Measurements from ENCODE around the gene GAS1. TPM values are rescaled to one million over a fixed set of nuclear protein-coding genes. Genes with fewer than 3 reads are reported as not detected.

The GAS1 gene
- polyA plus RNA-seq, 1 donor (not counting 4 experiments of a cell fraction or from before 2014, with no cell fraction given), result 0.75 TPM

DNA sequence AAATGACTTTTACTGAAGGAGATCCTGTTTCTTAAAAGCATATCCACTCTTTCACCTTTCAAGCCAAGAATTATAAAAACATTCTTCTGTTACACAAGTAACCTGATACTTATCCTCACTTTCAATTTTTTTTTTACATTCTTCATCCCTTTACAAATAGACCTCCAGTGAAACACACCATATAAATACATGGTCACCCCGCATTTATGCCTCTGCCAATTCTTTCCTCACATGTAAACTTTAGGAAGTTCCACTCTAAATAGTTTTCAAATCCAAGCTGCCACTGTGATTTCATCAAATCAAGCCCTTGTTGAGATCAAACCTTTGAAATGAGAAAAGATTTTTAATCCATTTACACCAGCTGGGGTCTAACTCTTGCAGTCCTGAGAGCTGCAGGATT, 40.0 kb downstream of the GAS1 start:
- FAIRE-seq (no peak), DNase-seq (ENCODE audit: low read depth, low spot score) (no peak)
- no peaks in the 10 kb centered on the region for H3K9me1 ChIP-seq (ENCODE audit: control insufficient read depth, extremely low read depth, insufficient read depth, low read length)
- H3K4me3 ChIP-seq (ENCODE audit: control insufficient read depth in 2 of 3, extremely low read depth in 1 of 3, insufficient read depth in 2 of 3, low read depth in 1 of 3, low read length in 3 of 3), result no peak overlapping the region
- no peak overlapping the region for H3K27ac ChIP-seq (ENCODE audit: control insufficient read depth, insufficient read depth, low read length)
- no peaks in the 10 kb centered on the region for H3K36me3 ChIP-seq (ENCODE audit: control insufficient read depth in 2 of 2, extremely low read depth in 1 of 2, insufficient read depth in 2 of 2, low read length in 2 of 2)
- no peaks in the 10 kb centered on the region for H3K79me2 ChIP-seq (ENCODE audit: control insufficient read depth, insufficient read depth, low read length)
- H3K27me3 ChIP-seq (ENCODE audit: control insufficient read depth, extremely low read depth, insufficient read depth, low read length), result peaks cover 6% of the 10 kb centered on the region
- H4K20me1 ChIP-seq (ENCODE audit: control insufficient read depth, extremely low read depth, insufficient read depth, low read length), result no peaks in the 10 kb centered on the region
- no peak overlapping the region for H3K9ac ChIP-seq (ENCODE audit: control insufficient read depth, extremely low read depth, insufficient read depth, low read length)
- no peak overlapping the region for H3K4me2 ChIP-seq (ENCODE audit: control insufficient read depth, extremely low read depth, insufficient read depth, low read depth, low read length)
- no peaks in the 10 kb centered on the region for H3K4me1 ChIP-seq (ENCODE audit: control insufficient read depth, extremely low read depth, insufficient read depth, low read length)
- TF ChIP-seq EZH2 (IDR thresholded peaks at IDR 0.05; ENCODE audit: low read length), result no peak
- TF ChIP-seq, protein P1, sequence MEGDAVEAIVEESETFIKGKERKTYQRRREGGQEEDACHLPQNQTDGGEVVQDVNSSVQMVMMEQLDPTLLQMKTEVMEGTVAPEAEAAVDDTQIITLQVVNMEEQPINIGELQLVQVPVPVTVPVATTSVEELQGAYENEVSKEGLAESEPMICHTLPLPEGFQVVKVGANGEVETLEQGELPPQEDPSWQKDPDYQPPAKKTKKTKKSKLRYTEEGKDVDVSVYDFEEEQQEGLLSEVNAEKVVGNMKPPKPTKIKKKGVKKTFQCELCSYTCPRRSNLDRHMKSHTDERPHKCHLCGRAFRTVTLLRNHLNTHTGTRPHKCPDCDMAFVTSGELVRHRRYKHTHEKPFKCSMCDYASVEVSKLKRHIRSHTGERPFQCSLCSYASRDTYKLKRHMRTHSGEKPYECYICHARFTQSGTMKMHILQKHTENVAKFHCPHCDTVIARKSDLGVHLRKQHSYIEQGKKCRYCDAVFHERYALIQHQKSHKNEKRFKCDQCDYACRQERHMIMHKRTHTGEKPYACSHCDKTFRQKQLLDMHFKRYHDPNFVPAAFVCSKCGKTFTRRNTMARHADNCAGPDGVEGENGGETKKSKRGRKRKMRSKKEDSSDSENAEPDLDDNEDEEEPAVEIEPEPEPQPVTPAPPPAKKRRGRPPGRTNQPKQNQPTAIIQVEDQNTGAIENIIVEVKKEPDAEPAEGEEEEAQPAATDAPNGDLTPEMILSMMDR (optimal IDR thresholded peaks at IDR 0.05 in 1 of 3, IDR thresholded peaks at IDR 0.05 in 1 of 3, conservative IDR thresholded peaks at IDR 0.05 in 1 of 3; ENCODE audit: extremely low read depth in 1 of 3, insufficient read depth in 2 of 3, low read length in 3 of 3), result no peak
- dilution Hi-C loops (cut with MboI; ENCODE audit: extremely low pct_ligation_motif_present, low sequenced_read_pairs), result no loop called here
- H3K9me3 ChIP-seq (ENCODE audit: control insufficient read depth, low read depth, low read length), result no peaks in the 10 kb centered on the region
- H2AFZ ChIP-seq (ENCODE audit: control insufficient read depth, low read length), result no peak overlapping the region

DNA sequence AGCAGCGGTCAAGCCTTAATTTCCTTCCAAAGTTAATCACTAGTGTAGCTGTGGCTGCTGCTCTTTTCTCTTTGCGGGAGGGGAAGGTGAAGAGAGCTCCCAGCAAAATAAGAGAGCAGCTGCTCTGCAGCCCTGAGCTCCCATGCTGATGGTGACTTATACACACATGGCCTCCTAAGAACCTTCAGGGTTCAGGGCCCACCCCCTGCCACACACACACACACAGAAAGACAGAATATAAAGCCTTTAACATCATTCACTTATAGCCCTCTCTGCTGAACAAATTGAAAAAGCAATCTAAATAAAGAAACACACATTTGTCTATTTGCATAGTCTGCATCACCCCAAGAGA, 43.6 kb downstream of the GAS1 start:
- H3K4me1 ChIP-seq (ENCODE audit: control insufficient read depth, extremely low read depth, insufficient read depth, low read length), result no peaks in the 10 kb centered on the region
- dilution Hi-C loops (cut with MboI; ENCODE audit: extremely low pct_ligation_motif_present, low sequenced_read_pairs), result no loop called here
- no peak overlapping the region for H2AFZ ChIP-seq (ENCODE audit: control insufficient read depth, low read length)
- FAIRE-seq (no peak), DNase-seq (ENCODE audit: low read depth, low spot score) (no peak)
- no peaks in the 10 kb centered on the region for H4K20me1 ChIP-seq (ENCODE audit: control insufficient read depth, extremely low read depth, insufficient read depth, low read length)
- H3K9me1 ChIP-seq (ENCODE audit: control insufficient read depth, extremely low read depth, insufficient read depth, low read length), result no peaks in the 10 kb centered on the region
- H3K36me3 ChIP-seq (ENCODE audit: control insufficient read depth in 2 of 2, extremely low read depth in 1 of 2, insufficient read depth in 2 of 2, low read length in 2 of 2), result no peaks in the 10 kb centered on the region
- H3K9me3 ChIP-seq (ENCODE audit: control insufficient read depth, low read depth, low read length), result no peaks in the 10 kb centered on the region
- TF ChIP-seq, protein P1 (optimal IDR thresholded peaks at IDR 0.05 in 1 of 3, IDR thresholded peaks at IDR 0.05 in 1 of 3, conservative IDR thresholded peaks at IDR 0.05 in 1 of 3; ENCODE audit: extremely low read depth in 1 of 3, insufficient read depth in 2 of 3, low read length in 3 of 3), result no peak
- TF ChIP-seq EZH2 (IDR thresholded peaks at IDR 0.05; ENCODE audit: low read length), result no peak
- H3K27me3 ChIP-seq (ENCODE audit: control insufficient read depth, extremely low read depth, insufficient read depth, low read length), result peaks cover 7% of the 10 kb centered on the region
- H3K27ac ChIP-seq (ENCODE audit: control insufficient read depth, insufficient read depth, low read length), result no peak overlapping the region
- no peaks in the 10 kb centered on the region for H3K79me2 ChIP-seq (ENCODE audit: control insufficient read depth, insufficient read depth, low read length)
- H3K4me3 ChIP-seq (ENCODE audit: control insufficient read depth in 2 of 3, extremely low read depth in 1 of 3, insufficient read depth in 2 of 3, low read depth in 1 of 3, low read length in 3 of 3), result no peak overlapping the region
- H3K4me2 ChIP-seq (ENCODE audit: control insufficient read depth, extremely low read depth, insufficient read depth, low read depth, low read length), result no peak overlapping the region
- H3K9ac ChIP-seq (ENCODE audit: control insufficient read depth, extremely low read depth, insufficient read depth, low read length), result no peak overlapping the region
